DOHH2 (cell line): ENCODE data around the gene ZSCAN29.

ENCODE experiments used
- CTCF ChIP-seq: fragments of 200-600 bp; sonication (generic); IDR thresholded peaks from one replicate; pipeline ENCODE4 v1.5.1; 2014; ENCODE audit warnings: antibody characterized with exemption, mild to moderate bottlenecking, low read depth, low read length; ENCODE audit not compliant: poor library complexity, severe bottlenecking
- EZH2phosphoT487 ChIP-seq: fragments of 200-600 bp; sonication (generic); IDR thresholded peaks from 2 replicates; pipeline ENCODE4 v1.6.1; 2017; ENCODE audit warnings: borderline replicate concordance, mild to moderate bottlenecking, antibody characterized with exemption, low read length, moderate library complexity, mixed read lengths

GRCh38 chr15:43390723-43391122, 19.9 kb upstream of the ZSCAN29 start:
- no peak for TF ChIP-seq CTCF
- no peak for TF ChIP-seq EZH2phosphoT487
